ENCODE results near the gene PGR. TPM values are rescaled to one million over a fixed set of nuclear protein-coding genes. Genes with fewer than 3 reads are reported as not detected.

Gene PGR
- total RNA-seq, 2 donors from 2014 or later = 1.6 to 2.3 TPM

- Histone ChIP-seq H3K4me3 (no peak overlapping the region), H3K27ac (no peak overlapping the region), H3K4me1 (no peaks in the 10 kb centered on the region), H3K36me3 (replicated peaks in 1 of 2; ENCODE audit: insufficient read depth in 1 of 2, low read depth in 2 of 2) (no peaks in the 10 kb centered on the region), H3K9me3 (no peaks in the 10 kb centered on the region), H3K27me3 (no peaks in the 10 kb centered on the region)
- intact Hi-C loops (cut with DNase I) = no loop called here
- WGBS, 2 donors = 55 to 56% methylated on average over 4 of the region's 4 CpGs
- no peak for TF ChIP-seq CTCF (IDR thresholded peaks at IDR 0.05)
- TF ChIP-seq POLR2A (IDR thresholded peaks at IDR 0.05) = no peak
- no peak for ATAC-seq
- no peak for DNase-seq
Measured at GRCh38 chr11:101059331-101059730, 70.3 kb downstream of the PGR start.

- Histone ChIP-seq H3K27me3 (no peaks in the 10 kb centered on the region), H3K4me3 (no peak overlapping the region), H3K27ac (no peak overlapping the region), H3K4me1 (no peaks in the 10 kb centered on the region), H3K36me3 (replicated peaks in 1 of 2; ENCODE audit: insufficient read depth in 1 of 2, low read depth in 2 of 2) (no peaks in the 10 kb centered on the region), H3K9me3 (no peaks in the 10 kb centered on the region)
- no peak for TF ChIP-seq CTCF (IDR thresholded peaks at IDR 0.05)
- no peak for TF ChIP-seq POLR2A (IDR thresholded peaks at IDR 0.05)
- 46 to 79% methylated on average over 1 of the region's 1 CpG for WGBS, 2 donors
- DNase-seq = no peak
- intact Hi-C loops (cut with DNase I) = no loop called here
- no peak for ATAC-seq
Measured at GRCh38 chr11:101053492-101053891, 76.1 kb downstream of the PGR start.

- intact Hi-C loops (cut with DNase I) = no loop called here
- Histone ChIP-seq H3K27me3 (no peaks in the 10 kb centered on the region), H3K4me1 (no peaks in the 10 kb centered on the region), H3K36me3 (replicated peaks in 1 of 2; ENCODE audit: insufficient read depth in 1 of 2, low read depth in 2 of 2) (no peaks in the 10 kb centered on the region), H3K9me3 (no peaks in the 10 kb centered on the region), H3K27ac (no peak overlapping the region), H3K4me3 (no peak overlapping the region)
- WGBS, 2 donors = 52 to 55% methylated on average over 2 of the region's 2 CpGs
- ATAC-seq (no peak), DNase-seq (no peak)
- TF ChIP-seq CTCF (IDR thresholded peaks at IDR 0.05) = no peak
Measured at GRCh38 chr11:101051677-101052076, 77.9 kb downstream of the PGR start.

- H3K4me1 ChIP-seq = no peaks in the 10 kb centered on the region
- H3K27ac ChIP-seq = no peak overlapping the region
- 48 to 54% methylated on average over 2 of the region's 2 CpGs for WGBS, 2 donors
- H3K27me3 ChIP-seq = no peaks in the 10 kb centered on the region
- ATAC-seq = no peak
- no peaks in the 10 kb centered on the region for H3K9me3 ChIP-seq
- H3K36me3 ChIP-seq (replicated peaks in 1 of 2; ENCODE audit: insufficient read depth in 1 of 2, low read depth in 2 of 2) = no peaks in the 10 kb centered on the region
- TF ChIP-seq CTCF (IDR thresholded peaks at IDR 0.05) = no peak
- no peak for TF ChIP-seq POLR2A (IDR thresholded peaks at IDR 0.05)
- intact Hi-C loops (cut with DNase I) = no loop called here
- no peak overlapping the region for H3K4me3 ChIP-seq
- no peak for DNase-seq
Measured at GRCh38 chr11:101049813-101050212, 79.8 kb downstream of the PGR start.

GRCh38 chr11:101049123-101049522 is 80.5 kb downstream of the PGR start:
- TF ChIP-seq POLR2A (IDR thresholded peaks at IDR 0.05) (no peak), CTCF (IDR thresholded peaks at IDR 0.05) (no peak)
- no peak for DNase-seq

More at GRCh38 chr11:101049123-101049522, 80.5 kb downstream of the PGR start:
- Histone ChIP-seq H3K27me3 (no peaks in the 10 kb centered on the region), H3K36me3 (replicated peaks in 1 of 2; ENCODE audit: insufficient read depth in 1 of 2, low read depth in 2 of 2) (no peaks in the 10 kb centered on the region), H3K4me3 (no peak overlapping the region), H3K4me1 (no peaks in the 10 kb centered on the region), H3K27ac (no peak overlapping the region), H3K9me3 (no peaks in the 10 kb centered on the region)
- 23 to 24% methylated on average over 4 of the region's 4 CpGs for WGBS, 2 donors
- intact Hi-C loops (cut with DNase I) = no loop called here
- ATAC-seq = no peak

All from body of pancreas (tissue), 4 donors.